Measurements from ENCODE around the gene DDX1. TPM values are rescaled to one million over a fixed set of nuclear protein-coding genes. Genes with fewer than 3 reads are reported as not detected.

The DDX1 gene
- polyA plus RNA-seq, 1 donor (not counting 4 experiments of a cell fraction or from before 2014, with no cell fraction given), result 140 TPM

- Histone ChIP-seq H2AFZ (ENCODE audit: control insufficient read depth, low read length) (no peak overlapping the region), H3K4me2 (ENCODE audit: control insufficient read depth, extremely low read depth, insufficient read depth, low read depth, low read length) (no peak overlapping the region), H3K9me1 (ENCODE audit: control insufficient read depth, extremely low read depth, insufficient read depth, low read length) (no peaks in the 10 kb centered on the region), H4K20me1 (ENCODE audit: control insufficient read depth, extremely low read depth, insufficient read depth, low read length) (no peaks in the 10 kb centered on the region), H3K36me3 (ENCODE audit: control insufficient read depth in 2 of 2, extremely low read depth in 1 of 2, insufficient read depth in 2 of 2, low read length in 2 of 2) (no peaks in the 10 kb centered on the region), H3K27me3 (ENCODE audit: control insufficient read depth, extremely low read depth, insufficient read depth, low read length) (no peaks in the 10 kb centered on the region), H3K27ac (ENCODE audit: control insufficient read depth, insufficient read depth, low read length) (no peak overlapping the region), H3K4me3 (ENCODE audit: control insufficient read depth in 2 of 3, extremely low read depth in 1 of 3, insufficient read depth in 2 of 3, low read depth in 1 of 3, low read length in 3 of 3) (no peak overlapping the region), H3K9me3 (ENCODE audit: control insufficient read depth, low read depth, low read length) (no peaks in the 10 kb centered on the region), H3K4me1 (ENCODE audit: control insufficient read depth, extremely low read depth, insufficient read depth, low read length) (peaks cover 9% of the 10 kb centered on the region), H3K9ac (ENCODE audit: control insufficient read depth, extremely low read depth, insufficient read depth, low read length) (no peak overlapping the region), H3K79me2 (ENCODE audit: control insufficient read depth, insufficient read depth, low read length) (no peaks in the 10 kb centered on the region)
- FAIRE-seq (no peak), DNase-seq (ENCODE audit: low read depth, low spot score) (no peak)
- dilution Hi-C loops (cut with MboI; ENCODE audit: extremely low pct_ligation_motif_present, low sequenced_read_pairs), result no loop called here
- TF ChIP-seq CTCF (optimal IDR thresholded peaks at IDR 0.05 in 1 of 3, IDR thresholded peaks at IDR 0.05 in 1 of 3, conservative IDR thresholded peaks at IDR 0.05 in 1 of 3; ENCODE audit: extremely low read depth in 1 of 3, insufficient read depth in 2 of 3, low read length in 3 of 3) (no peak), EZH2 (IDR thresholded peaks at IDR 0.05; ENCODE audit: low read length) (no peak)
These were observed 70.4 kb downstream of the DDX1 start for GRCh38 chr2:15662026-15662425.

- H3K4me1 ChIP-seq (ENCODE audit: control insufficient read depth, extremely low read depth, insufficient read depth, low read length), result peaks cover 15% of the 10 kb centered on the region
- no peaks in the 10 kb centered on the region for H3K27me3 ChIP-seq (ENCODE audit: control insufficient read depth, extremely low read depth, insufficient read depth, low read length)
- FAIRE-seq, result no peak
- no peak overlapping the region for H3K9ac ChIP-seq (ENCODE audit: control insufficient read depth, extremely low read depth, insufficient read depth, low read length)
- no peaks in the 10 kb centered on the region for H3K36me3 ChIP-seq (ENCODE audit: control insufficient read depth in 2 of 2, extremely low read depth in 1 of 2, insufficient read depth in 2 of 2, low read length in 2 of 2)
- DNase-seq (ENCODE audit: low read depth, low spot score), result no peak
- H2AFZ ChIP-seq (ENCODE audit: control insufficient read depth, low read length), result no peak overlapping the region
- no peaks in the 10 kb centered on the region for H4K20me1 ChIP-seq (ENCODE audit: control insufficient read depth, extremely low read depth, insufficient read depth, low read length)
- H3K4me2 ChIP-seq (ENCODE audit: control insufficient read depth, extremely low read depth, insufficient read depth, low read depth, low read length), result no peak overlapping the region
- H3K9me1 ChIP-seq (ENCODE audit: control insufficient read depth, extremely low read depth, insufficient read depth, low read length), result no peaks in the 10 kb centered on the region
- no peak for TF ChIP-seq EZH2 (IDR thresholded peaks at IDR 0.05; ENCODE audit: low read length)
- TF ChIP-seq CTCF (optimal IDR thresholded peaks at IDR 0.05 in 1 of 3, IDR thresholded peaks at IDR 0.05 in 1 of 3, conservative IDR thresholded peaks at IDR 0.05 in 1 of 3; ENCODE audit: extremely low read depth in 1 of 3, insufficient read depth in 2 of 3, low read length in 3 of 3), result no peak
- H3K27ac ChIP-seq (ENCODE audit: control insufficient read depth, insufficient read depth, low read length), result no peak overlapping the region
- no peak overlapping the region for H3K4me3 ChIP-seq (ENCODE audit: control insufficient read depth in 2 of 3, extremely low read depth in 1 of 3, insufficient read depth in 2 of 3, low read depth in 1 of 3, low read length in 3 of 3)
- no peaks in the 10 kb centered on the region for H3K79me2 ChIP-seq (ENCODE audit: control insufficient read depth, insufficient read depth, low read length)
- H3K9me3 ChIP-seq (ENCODE audit: control insufficient read depth, low read depth, low read length), result no peaks in the 10 kb centered on the region
- dilution Hi-C loops (cut with MboI; ENCODE audit: extremely low pct_ligation_motif_present, low sequenced_read_pairs), result no loop called here
These were observed 70.9 kb downstream of the DDX1 start for GRCh38 chr2:15662579-15662978.

All from keratinocyte (primary cell).